IPS-18c (cell line): ENCODE measurements around the gene DQX1.

Experiments used
- H3K4me3 ChIP-seq: 2 replicates; pipeline ENCODE4 v1.7.0; 2013; ENCODE audit warnings: low read depth, mild to moderate bottlenecking, low read length, moderate library complexity; ENCODE audit not compliant: insufficient read depth
- H3K9me3 ChIP-seq: one replicate; pipeline ENCODE4 v1.6.1; 2013; ENCODE audit warnings: mild to moderate bottlenecking, low read length, moderate library complexity; ENCODE audit not compliant: control insufficient read depth, insufficient read depth

DQX1 gene

DNA sequence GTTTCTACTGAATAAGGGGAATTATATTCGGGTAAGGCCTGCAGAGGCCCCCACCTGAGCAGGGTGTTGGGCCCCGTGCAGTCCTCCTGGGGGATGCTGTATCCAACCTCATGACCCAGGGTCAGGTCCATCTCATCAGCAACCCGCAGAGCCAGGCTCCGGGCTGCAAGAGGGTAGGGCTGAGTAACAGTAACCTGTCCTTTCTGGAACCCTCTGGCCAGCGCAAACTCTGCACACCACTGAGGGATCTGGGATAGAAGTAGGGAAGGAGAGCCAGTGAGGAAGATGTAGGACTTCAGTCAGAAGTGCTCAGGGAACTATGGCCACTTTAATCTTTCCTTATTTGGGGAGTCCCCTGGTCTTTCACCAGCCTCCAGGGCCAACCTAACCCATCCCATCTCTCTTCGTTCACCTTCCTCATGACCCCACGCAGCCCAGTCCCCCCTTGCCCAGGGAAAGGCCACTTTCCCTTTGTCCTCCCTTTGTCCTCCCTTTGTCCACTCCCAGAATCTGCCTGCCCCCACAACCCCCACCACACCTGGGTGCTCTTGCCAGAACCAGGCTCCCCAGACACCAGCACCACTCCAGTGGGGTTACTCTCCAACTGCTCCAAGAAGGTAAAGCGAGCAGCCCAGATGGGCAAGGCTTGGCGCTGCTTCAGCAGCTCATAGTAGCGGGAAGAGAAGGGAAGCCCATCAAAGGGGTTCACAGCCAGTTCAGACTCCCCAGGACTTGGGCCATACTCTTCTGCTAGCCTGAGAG lies 895 bp downstream of the DQX1 start:
- Histone ChIP-seq H3K9me3 (peaks cover 4% of the 10 kb centered on the region), H3K4me3 (no peak overlapping the region)

DNA sequence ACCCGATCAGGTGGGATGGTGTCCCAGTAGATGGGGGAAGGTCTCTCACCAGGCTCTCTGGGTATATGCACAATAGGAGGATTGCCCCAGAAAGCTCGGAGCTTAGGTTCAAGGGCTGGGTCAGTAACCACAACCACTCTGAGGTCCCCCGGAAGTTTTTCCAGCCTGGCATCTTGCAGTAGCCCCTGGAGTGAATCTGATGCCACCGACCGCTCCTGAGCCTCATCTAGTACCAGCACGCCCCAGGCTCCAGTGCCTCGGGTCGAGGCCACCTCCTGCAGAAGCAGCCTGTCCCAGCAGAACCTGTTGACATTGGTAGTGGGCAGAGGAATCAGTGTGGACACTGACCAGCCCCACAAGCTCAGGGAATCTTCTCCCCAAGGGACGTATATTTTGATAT lies 2.0 kb downstream of the DQX1 start:
- H3K9me3 ChIP-seq: peaks cover 4% of the 10 kb centered on the region
- no peak overlapping the region for H3K4me3 ChIP-seq

DNA sequence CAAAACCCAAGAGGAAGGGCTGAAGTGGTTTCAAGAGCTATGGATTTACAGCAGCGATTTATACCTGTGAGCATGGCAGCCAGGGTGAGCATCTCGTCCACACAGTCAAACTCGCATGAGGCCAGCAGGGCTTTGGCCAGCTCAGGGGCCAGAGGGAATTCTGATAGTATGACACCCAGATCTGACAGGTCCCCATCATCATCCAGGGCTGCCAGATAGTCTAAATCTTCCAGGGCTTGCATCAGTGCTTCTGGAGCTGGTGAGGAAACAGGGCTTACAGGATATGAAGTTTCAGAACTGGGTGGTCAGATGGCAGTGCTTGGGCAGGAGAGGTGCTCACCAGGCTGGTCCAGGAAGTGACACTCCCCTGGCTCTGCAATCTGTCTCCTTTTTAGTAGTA lies 3.5 kb downstream of the DQX1 start:
- Histone ChIP-seq H3K4me3 (no peak overlapping the region), H3K9me3 (peaks cover 4% of the 10 kb centered on the region)

- H3K4me3 ChIP-seq: no peak overlapping the region
- H3K9me3 ChIP-seq: peaks cover 9% of the 10 kb centered on the region
These were observed 9.4 kb downstream of the DQX1 start for GRCh38 chr2:74516650-74517049.

DNA sequence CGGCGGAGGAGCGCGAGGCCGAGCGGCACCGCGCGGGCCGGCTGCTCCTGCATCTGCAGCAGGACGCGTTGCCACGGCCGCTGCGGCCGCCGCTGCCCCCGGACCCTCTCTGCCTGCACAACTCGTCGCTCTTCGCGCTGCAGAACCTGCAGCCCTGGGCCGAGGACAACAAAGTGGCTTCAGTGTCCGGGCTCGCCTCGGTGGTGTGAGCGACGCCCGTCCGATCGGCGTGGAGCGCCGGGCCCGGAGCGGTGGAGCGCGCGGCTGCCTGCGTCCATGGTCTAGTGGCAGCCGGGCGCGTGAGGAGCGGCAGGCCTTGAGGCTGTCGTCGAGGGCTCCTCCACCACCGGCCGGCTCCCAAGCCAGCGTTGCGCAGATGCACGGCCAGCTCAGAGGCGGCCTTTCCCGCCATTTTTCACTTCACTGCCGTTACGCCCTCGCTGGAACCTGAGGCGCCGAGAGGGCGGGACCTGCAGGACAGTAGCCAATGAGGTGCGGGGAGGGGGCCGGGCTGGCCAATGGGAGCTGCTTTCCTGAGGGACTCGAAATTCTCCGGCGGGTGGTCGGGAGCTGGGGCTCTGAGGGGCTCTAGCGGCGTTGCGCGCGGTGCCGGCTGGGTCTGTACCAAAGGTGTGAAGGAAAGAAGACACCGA lies 9.9 kb downstream of the DQX1 start:
- peaks cover 9% of the 10 kb centered on the region for H3K9me3 ChIP-seq
- peak overlapping the region; percentile 42; the same call in 1 of the 2 replicates for H3K4me3 ChIP-seq

GRCh38 chr2:74515271-74515980 lies 10.6 kb downstream of the DQX1 start:
- H3K9me3 ChIP-seq: peaks cover 9% of the 10 kb centered on the region
- peak overlapping the region; percentile 42; the same call in 1 of the 2 replicates for H3K4me3 ChIP-seq

DNA sequence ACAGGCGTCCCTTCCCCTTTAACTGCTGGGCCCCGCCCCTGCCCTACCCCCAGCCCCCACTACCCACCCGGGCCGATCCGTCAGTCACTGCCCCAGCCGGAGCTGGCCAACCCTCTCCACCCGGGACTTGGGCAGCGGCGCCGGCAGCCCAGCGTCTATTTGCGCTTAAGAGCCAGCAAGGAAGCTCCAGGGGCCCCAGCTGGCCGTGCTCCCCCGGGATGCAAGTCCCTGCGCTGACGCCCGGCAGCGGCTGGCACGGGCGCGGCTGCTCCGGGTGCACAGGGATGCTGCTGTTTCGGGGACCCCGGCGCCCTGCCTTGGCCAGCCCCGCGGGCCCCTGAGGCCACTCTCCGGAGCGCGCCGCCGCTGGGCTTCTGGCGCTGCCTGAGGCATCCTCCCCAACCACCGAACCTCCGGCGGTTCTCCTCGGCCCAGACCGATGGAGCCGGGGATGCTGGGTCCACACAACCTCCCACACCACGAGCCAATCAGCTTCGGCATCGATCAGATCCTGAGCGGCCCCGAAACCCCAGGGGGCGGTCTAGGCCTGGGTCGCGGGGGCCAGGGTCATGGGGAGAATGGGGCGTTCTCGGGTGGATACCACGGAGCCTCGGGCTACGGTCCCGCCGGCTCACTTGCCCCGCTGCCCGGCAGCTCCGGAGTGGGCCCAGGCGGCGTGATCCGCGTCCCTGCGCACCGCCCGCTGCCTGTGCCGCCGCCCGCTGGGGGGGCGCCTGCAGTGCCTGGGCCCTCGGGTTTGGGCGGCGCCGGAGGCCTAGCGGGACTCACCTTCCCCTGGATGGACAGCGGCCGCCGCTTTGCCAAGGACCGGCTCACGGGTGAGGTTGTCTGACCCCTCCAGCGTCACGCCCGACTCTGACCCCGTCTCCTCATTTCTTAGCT lies 11.4 kb downstream of the DQX1 start, which contains the start of gene TLX2:
Gene TLX2 (plus strand): TSS at position 83 of the 903 bp plus-strand sequence. CDS start 357 bp downstream, at position 440.
- Histone ChIP-seq H3K4me3 (peak within 1 kb of the TSS; percentile 42), H3K9me3 (peaks cover 9% of the 10 kb centered on the region)

DNA sequence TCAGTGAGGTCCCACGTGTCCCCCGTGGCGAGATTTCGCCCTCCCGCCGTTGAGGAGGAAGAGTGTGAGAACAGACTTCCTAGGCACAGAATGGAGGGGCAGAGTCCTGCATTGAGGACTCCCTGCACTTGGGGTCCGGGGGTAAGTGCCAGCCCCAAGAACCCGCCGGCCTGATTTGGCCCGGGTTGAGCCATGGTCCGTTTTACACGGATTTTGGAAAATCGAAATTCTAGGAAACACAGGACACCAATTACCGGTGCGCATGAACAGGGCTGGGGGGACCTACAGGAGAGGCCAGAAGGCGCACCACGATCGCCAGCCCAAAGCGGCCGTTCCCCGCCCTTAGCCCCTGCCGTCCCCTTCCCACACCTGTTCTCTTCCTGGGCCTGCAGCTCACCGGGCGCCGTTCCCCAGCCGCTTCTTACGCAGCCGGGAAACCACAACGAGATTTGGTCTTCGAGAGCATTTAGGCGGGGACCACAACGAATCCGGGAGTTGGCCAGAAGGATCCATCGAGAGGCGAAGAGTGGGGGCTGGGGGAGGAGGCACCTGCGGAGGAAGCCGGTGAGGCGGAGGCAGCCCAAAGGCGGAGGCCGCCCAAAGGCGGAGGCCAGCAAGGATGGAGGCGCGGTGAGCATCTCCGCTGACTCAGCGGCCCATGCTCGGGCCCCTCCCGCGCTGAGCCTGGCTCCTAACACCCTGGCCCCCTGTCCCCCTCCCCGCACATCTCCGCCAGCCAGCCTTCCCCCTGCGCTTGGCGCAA lies 12.2 kb downstream of the DQX1 start:
- Histone ChIP-seq H3K4me3 (peak overlapping the region; percentile 42), H3K9me3 (peaks cover 9% of the 10 kb centered on the region)

DNA sequence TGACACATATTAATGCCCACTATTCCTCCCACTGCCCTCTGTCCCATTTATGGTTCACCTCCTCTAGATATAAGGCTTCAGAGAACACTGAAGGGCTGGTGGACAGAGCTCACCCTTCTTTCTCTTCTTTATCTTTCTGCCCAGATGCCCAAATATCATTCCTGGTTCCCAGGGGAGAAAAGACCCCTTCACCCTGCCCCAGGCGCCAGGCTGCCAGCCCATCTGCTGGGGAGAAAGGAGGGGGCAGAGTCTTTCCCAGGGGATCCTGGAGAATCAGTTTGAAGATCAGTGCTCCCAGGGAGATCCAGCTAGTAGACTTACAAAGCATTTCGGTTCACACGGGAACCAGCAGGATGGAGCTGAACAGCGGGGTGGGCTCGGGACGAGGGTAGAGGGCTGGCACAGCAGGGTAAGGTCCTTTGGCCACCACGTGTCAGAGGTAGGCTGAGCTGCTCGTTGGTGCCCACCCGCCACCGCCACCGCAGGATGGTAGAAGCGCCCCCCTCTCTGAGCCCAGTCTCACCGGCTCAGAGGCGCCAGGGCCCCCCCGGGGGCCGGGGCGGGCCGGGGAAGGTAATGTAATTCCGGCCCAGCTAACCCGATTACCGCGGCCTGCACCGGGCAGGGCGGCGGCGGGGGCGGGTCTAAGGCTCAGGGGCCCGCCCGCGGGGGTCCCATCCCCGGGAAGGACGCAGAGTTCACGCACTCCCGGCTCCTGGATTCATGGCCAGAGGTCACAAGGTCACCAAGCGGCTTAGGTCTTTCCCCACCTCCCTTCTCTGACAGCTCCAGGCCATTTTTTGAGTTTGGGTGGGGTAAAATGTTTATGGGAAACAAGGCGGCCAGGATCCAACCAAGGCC lies 13.1 kb downstream of the DQX1 start:
- peak overlapping the region; percentile 42; the same call in 1 of the 2 replicates for H3K4me3 ChIP-seq

GRCh38 chr2:74511104-74511989 lies 14.7 kb downstream of the DQX1 start:
- peaks cover 5% of the 10 kb centered on the region for H3K9me3 ChIP-seq
- no peak overlapping the region for H3K4me3 ChIP-seq

More for the DNA sequence above, 13.1 kb downstream of the DQX1 start:
- H3K9me3 ChIP-seq: peaks cover 9% of the 10 kb centered on the region

- Histone ChIP-seq H3K4me3 (no peak overlapping the region), H3K9me3 (no peaks in the 10 kb centered on the region)
These were observed 15.8 kb downstream of the DQX1 start for GRCh38 chr2:74510272-74510671.

GRCh38 chr2:74507926-74508520 lies 18.0 kb downstream of the DQX1 start:
- Histone ChIP-seq H3K9me3 (no peaks in the 10 kb centered on the region), H3K4me3 (peak overlapping the region; percentile 94)

DNA sequence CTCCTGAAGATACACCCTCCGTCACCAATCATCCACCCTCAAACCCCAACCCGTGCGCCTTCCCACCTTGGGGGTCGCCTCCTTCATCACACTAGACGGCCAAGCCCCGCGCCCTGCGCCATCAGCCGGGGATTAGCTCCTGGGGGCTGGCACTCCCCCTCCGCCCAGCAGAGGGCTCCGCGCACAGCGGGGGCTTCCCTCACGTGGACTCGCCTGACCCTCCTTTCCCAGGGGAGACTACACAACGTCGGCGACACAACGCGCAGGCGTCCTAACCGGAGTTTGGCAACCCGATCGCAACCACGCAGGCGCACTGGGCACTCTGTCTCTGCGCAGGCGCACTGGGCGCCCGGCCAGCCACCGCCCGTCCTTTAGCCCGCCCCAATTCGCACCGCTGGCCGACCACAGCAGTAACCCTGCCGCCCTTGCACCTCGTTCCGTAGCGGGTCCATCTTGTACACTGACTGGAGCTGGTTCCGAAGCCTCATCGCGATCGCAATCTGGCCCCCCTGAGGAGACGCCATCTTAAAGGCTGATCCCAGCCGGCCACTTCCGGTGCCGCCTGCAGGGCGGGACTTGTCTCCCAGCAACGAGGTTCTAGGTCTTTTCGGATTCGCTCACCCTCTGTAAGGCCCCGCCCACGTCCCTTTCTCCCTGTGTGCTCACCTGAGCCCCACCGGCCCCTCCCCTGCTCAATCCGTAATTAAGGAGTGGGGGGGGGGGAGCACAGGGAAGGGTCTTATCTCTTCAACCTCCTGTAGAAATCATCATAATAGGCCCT lies 18.7 kb downstream of the DQX1 start, which contains the start of gene PCGF1:
Gene PCGF1 (minus strand): TSS at position 551 of the 781 bp plus-strand sequence. CDS start 27 bp downstream, at position 524.
- peak within 1 kb of the TSS; percentile 94 for H3K4me3 ChIP-seq

More for the DNA sequence above, 18.7 kb downstream of the DQX1 start, which contains the start of gene PCGF1:
- no peaks in the 10 kb centered on the region for H3K9me3 ChIP-seq
